ENCODE data around the gene CDH19.

- no peak for TF ChIP-seq CTCF (IDR thresholded peaks at IDR 0.05)
- TF ChIP-seq ZFX (IDR thresholded peaks at IDR 0.05; ENCODE audit: borderline replicate concordance): no peak
Measured at GRCh38 chr18:66523219-66523991, 80.5 kb downstream of the CDH19 start.
